Kidney (tissue), 14 donors: Measurements from ENCODE around the gene CAMTA1. TPM values are rescaled to one million over a fixed set of nuclear protein-coding genes. Genes with fewer than 3 reads are reported as not detected.

Source experiments
- DNase-seq, 5 donors: peaks; one replicate each; pipeline ENCODE4 v3.0.0-alpha.2; 2013 to 2020
- FAIRE-seq: peaks from 2 replicates; lab custom pipeline; 2012; peaks lifted over from hg19 to GRCh38; lab: Jason Lieb, UNC
- H3K27ac ChIP-seq, 2 donors: one replicate each; pipeline ENCODE4 v1.7.0; 2013; ENCODE audit warnings: low read depth in 2 of 2, low read length in 2 of 2, inconsistent platforms in 1 of 2
- H3K27me3 ChIP-seq: one replicate; pipeline ENCODE4 v1.7.1; 2013; ENCODE audit warnings: low read length, inconsistent platforms; ENCODE audit not compliant: control insufficient read depth, insufficient read depth
- H3K36me3 ChIP-seq, 3 donors: one replicate each; pipeline versions ENCODE4 v1.7.0 to v1.7.1; 2013; ENCODE audit warnings: low read length in 3 of 3, control low read depth in 1 of 3, inconsistent platforms in 1 of 3; ENCODE audit not compliant: insufficient read depth in 3 of 3, control insufficient read depth in 2 of 3
- H3K4me1 ChIP-seq, 3 donors: one replicate each; pipeline versions ENCODE4 v1.7.0 to v1.7.1; 2013; ENCODE audit warnings: low read length in 3 of 3, inconsistent platforms in 1 of 3, low read depth in 1 of 3; ENCODE audit not compliant: control insufficient read depth in 2 of 3, insufficient read depth in 2 of 3
- H3K4me3 ChIP-seq, 3 donors: one replicate each; pipeline versions ENCODE4 v1.7.0 to v1.8.1; 2013; ENCODE audit warnings: low read length in 3 of 3, control low read depth in 1 of 3, inconsistent platforms in 1 of 3
- H3K9ac ChIP-seq, 3 donors: one replicate each; pipeline versions ENCODE4 v1.7.0 to v1.7.1; 2013; ENCODE audit warnings: low read length in 3 of 3, control low read depth in 1 of 3, inconsistent platforms in 1 of 3
- H3K9me3 ChIP-seq, 3 donors: one replicate each; pipeline versions ENCODE4 v1.7.0 to v1.7.1; 2013; ENCODE audit warnings: low read length in 3 of 3, control low read depth in 1 of 3, inconsistent platforms in 1 of 3; ENCODE audit not compliant: control insufficient read depth in 2 of 3, insufficient read depth in 1 of 3
- CTCF ChIP-seq: IDR thresholded peaks from 3 replicates; pipeline ENCODE4 v1.5.1; 2012; ENCODE audit warnings: mild to moderate bottlenecking, moderate library complexity, borderline replicate concordance; ENCODE audit not compliant: insufficient read depth; ENCODE audit errors: extremely low read depth
- intact Hi-C: fragments of 100-400 bp; cut with DNase I; formaldehyde crosslinking; loops from one replicate; pipeline ENCODE4 v1.11.1; 2022
- polyA plus RNA-seq: library from polyadenylated mRNA; stranded (reverse); fragments of 350-450 nt; fragmentation: Illumina TruSeq; extraction: RNeasy Lipid Tissue Mini Kit (QIAGEN cat#74804); gene quantifications from one replicate; pipeline ENCODE4 v1.2.3, GENCODE V29; 2014; ENCODE audit warnings: low read depth, low replicate concordance; ENCODE audit not compliant: insufficient read depth
- total RNA-seq: library from RNA; stranded (reverse); fragmentation: NEBNext Ultra II Directional; extraction: Animal tissue kit (Norgen Biotek cat#: 25700); gene quantifications from one replicate; pipeline ENCODE4 v1.2.1, GENCODE V29; 2021
- donor health status: control.
- donor health status: control.
- donor health status: control.
- donor health status: control.
- donor health status: control.
- donor health status: DM: yes; HTN: yes; CAD: no.
- donor health status: Normal renal cell carcinoma (clear cell type).

CAMTA1 gene
- total and polyA plus RNA-seq, 2 donors from 2014 or later = 79.0 to 170 TPM

GRCh38 chr1:7187112-7187493, 401.8 kb downstream of the CAMTA1 start:
- DNase-seq (no peak), FAIRE-seq (no peak)
- no peaks in the 10 kb centered on the region for H3K36me3 ChIP-seq
- H3K27me3 ChIP-seq = no peaks in the 10 kb centered on the region
- no peak overlapping the region for H3K9ac ChIP-seq
- H3K27ac ChIP-seq = no peak overlapping the region
- no peak for TF ChIP-seq CTCF
- no peaks in the 10 kb centered on the region for H3K4me1 ChIP-seq
- intact Hi-C loops = no loop called here
- H3K4me3 ChIP-seq = no peak overlapping the region
- H3K9me3 ChIP-seq = no peaks in the 10 kb centered on the region

- DNase-seq (no peak), FAIRE-seq (no peak)
- Histone ChIP-seq H3K27me3 (no peaks in the 10 kb centered on the region), H3K9me3 (no peaks in the 10 kb centered on the region), H3K9ac (no peak overlapping the region), H3K4me3 (no peak overlapping the region), H3K27ac (no peak overlapping the region), H3K36me3 (no peaks in the 10 kb centered on the region), H3K4me1 (no peaks in the 10 kb centered on the region)
- intact Hi-C loops = no loop called here
- TF ChIP-seq CTCF = no peak
Measured at GRCh38 chr1:7190261-7190660, 405.0 kb downstream of the CAMTA1 start.

- Histone ChIP-seq H3K4me3 (no peak overlapping the region), H3K9me3 (no peaks in the 10 kb centered on the region), H3K36me3 (no peaks in the 10 kb centered on the region), H3K9ac (no peak overlapping the region), H3K27me3 (no peaks in the 10 kb centered on the region), H3K27ac (no peak overlapping the region), H3K4me1 (no peaks in the 10 kb centered on the region)
- DNase-seq = no peak
- FAIRE-seq = no peak
- no peak for TF ChIP-seq CTCF
- intact Hi-C loops = no loop called here
Measured at GRCh38 chr1:7192453-7192852, 407.2 kb downstream of the CAMTA1 start.
